ENCODE data around the gene RNF169. TPM values are rescaled to one million over a fixed set of nuclear protein-coding genes. Genes with fewer than 3 reads are reported as not detected.

Gene RNF169
- total and polyA plus RNA-seq, 2 of the 8 experiments (the other 6 are each of a cell fraction or from before 2014, with no cell fraction given), result 3.6 to 12.5 TPM

- TF ChIP-seq RAD21 (IDR thresholded peaks at IDR 0.05 in 1 of 2, conservative IDR thresholded peaks at IDR 0.05 in 1 of 2; ENCODE audit: low read depth in 2 of 2, low read length in 2 of 2) (no peak), RXRA (IDR thresholded peaks at IDR 0.05; ENCODE audit: insufficient read depth, low read depth, low read length) (no peak), RBBP5 (IDR thresholded peaks at IDR 0.05; ENCODE audit: borderline replicate concordance, low read depth, low read length) (no peak), ATF3 (IDR thresholded peaks at IDR 0.05; ENCODE audit: insufficient read depth, low read depth, low read length) (no peak), SIRT6 (IDR thresholded peaks at IDR 0.05; ENCODE audit: low read length) (no peak)
Measured at GRCh38 chr11:74751303-74751702, 2.7 kb downstream of the RNF169 start (continued).

All from H1 (cell line).